Measurements from ENCODE around the gene BRD3.

Gene BRD3

DNA sequence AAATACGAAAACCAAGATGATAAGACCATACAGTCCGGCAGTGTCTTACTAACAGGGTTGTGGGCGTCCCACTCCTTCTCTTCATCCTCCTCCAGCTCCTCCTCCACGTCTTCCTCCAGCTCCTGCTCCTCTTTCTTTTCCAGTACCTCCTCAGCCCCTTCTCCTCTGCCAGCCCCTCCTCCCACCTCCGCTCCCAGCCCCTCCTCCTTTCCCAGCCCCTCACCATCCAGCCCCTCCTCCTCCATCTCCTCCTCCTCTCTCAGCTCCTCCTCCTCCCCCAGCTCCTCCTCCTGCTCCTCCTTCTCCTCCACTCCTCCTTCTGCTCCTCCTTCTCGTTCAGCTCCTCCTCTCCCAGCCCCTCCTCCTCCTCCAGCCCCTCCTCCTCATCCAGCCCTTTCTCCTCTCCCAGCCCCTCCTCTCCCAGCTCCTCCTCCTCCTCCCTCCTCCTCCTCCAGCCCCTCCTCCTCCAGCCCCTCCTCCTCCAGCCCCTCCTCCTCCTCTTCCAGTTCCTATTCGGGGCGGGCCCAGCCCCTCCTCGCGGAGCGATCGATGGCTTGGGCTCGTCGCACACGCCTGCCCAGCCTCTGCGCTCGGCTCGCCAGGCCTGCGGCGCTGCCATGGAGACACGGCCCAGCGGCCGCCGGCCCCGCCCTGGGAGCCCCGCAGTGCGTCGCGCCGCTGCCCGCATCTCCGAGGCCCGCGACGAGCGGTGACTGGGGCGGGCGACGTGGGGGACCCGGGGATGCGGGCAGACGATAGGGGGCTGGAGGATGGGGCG, 42.8 kb downstream of the BRD3 start, which contains the start of gene BRD3OS:
TSS of gene BRD3OS (plus strand) at position 654 of the 778 bp plus-strand sequence. CDS start 1,267 bp downstream, outside the sequence.
- TF ChIP-seq, protein P1, sequence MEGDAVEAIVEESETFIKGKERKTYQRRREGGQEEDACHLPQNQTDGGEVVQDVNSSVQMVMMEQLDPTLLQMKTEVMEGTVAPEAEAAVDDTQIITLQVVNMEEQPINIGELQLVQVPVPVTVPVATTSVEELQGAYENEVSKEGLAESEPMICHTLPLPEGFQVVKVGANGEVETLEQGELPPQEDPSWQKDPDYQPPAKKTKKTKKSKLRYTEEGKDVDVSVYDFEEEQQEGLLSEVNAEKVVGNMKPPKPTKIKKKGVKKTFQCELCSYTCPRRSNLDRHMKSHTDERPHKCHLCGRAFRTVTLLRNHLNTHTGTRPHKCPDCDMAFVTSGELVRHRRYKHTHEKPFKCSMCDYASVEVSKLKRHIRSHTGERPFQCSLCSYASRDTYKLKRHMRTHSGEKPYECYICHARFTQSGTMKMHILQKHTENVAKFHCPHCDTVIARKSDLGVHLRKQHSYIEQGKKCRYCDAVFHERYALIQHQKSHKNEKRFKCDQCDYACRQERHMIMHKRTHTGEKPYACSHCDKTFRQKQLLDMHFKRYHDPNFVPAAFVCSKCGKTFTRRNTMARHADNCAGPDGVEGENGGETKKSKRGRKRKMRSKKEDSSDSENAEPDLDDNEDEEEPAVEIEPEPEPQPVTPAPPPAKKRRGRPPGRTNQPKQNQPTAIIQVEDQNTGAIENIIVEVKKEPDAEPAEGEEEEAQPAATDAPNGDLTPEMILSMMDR (IDR thresholded peaks at IDR 0.05), result no peak

DNA sequence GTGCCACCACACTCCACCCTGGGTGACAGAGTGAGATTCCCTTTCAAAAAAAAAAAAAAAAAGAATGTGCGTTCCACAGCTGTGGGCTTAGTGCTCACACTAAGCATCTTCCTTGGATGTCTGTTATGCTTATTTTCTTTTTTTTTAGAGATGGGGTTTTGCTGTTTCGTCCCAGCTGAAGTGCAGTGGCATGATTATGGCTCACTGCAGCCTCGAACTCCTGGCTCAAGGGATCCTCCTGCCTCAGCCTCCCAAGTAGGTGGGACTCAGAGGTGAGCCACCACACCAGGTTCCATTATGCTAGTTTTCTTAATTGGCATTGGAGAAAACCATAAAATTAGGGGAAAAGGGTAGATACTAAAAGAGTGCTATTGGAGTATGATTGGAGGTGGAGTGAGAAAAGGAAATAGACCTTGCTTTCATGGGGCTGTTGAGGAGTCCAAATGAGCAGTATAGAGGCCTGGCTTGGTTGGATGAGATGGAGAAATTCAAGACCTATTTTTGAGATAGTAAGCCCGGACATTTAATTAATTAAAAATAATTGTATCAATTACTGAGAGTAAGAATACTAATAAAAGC, 43.5 kb downstream of the BRD3 start:
- TF ChIP-seq, protein P1 (IDR thresholded peaks at IDR 0.05), result no peak

DNA sequence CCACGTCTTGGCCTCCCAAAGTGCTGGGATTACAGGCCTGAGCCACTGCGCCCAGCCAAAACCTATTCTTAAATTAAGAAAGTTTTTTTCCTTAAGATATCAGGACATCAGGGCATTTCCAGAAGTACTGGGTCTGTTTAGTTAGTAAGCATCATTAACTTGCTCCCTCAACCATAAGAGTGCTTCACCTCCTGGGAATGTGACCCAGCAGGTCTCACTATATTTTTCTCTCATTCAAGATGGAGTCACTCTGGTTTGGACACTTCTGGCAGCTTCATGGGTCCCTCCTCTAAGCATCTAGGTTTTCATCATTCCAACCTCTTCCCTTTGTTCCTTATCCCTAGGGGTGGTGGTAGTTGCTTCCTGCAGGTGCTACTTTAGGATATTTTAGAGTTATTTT, 52.9 kb downstream of the BRD3 start:
- TF ChIP-seq, protein P1 (IDR thresholded peaks at IDR 0.05), result no peak

DNA sequence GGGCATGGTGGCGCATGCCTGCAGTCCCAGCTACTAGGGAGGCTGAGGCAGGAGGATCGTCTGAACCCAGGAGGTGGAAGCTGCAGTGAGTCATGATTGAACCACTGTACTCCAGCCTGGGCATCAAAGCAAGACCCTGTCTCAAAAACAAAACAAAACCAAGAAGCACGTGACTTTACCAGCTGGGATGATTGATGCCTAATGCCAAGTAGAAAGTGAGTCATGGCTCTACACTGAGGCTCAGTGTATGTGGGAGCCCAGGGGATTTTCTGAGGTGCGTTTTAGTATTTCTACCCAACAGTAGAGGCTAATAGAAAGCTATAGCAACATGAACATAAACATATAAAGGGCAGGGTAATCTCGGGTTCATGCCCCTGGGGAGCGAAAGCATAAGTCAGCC, 56.4 kb downstream of the BRD3 start:
- TF ChIP-seq, protein P1 (IDR thresholded peaks at IDR 0.05), result no peak

DNA sequence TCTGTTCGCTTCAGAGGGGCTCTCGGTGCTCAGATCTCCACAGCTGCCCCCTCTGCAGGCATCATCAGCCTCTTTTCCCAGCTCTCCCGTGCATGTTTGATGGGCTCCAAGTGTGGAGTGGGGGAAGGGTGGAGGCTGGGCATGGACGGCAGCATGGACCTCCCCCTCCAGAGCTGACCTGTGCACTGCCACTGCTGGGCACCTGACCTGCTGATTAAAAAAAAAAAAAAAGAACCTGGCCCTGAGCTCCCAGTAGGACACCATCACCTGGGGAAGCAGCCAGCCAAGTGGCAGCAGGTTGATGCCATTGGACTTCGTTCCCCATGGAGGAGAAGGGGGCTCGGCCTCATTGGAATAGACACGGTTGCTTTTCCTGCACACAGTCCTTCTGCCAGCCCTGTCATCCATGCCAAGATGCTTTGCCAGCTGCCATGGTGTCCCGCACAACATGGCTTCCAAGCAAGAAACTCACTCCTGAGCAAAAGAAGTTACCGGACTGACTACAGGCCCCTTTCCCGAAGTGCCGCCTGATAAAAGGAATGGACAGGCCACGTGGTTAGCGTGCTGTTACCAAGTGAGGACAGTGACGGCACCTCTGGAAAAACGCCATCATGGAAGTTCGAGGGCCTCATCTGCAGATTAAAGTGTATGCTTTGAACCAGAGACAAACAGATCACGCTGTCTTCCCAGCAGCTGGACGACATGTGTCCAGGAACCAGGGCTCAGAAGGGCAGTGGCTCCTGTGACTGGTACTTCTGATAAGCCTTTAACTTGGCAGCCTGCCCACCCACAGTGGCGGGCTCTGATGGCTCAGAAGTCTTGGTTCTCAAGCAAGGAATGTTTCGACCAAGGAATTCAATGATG, 57.3 kb downstream of the BRD3 start:
- TF ChIP-seq, protein P1 (IDR thresholded peaks at IDR 0.05), result no peak

DNA sequence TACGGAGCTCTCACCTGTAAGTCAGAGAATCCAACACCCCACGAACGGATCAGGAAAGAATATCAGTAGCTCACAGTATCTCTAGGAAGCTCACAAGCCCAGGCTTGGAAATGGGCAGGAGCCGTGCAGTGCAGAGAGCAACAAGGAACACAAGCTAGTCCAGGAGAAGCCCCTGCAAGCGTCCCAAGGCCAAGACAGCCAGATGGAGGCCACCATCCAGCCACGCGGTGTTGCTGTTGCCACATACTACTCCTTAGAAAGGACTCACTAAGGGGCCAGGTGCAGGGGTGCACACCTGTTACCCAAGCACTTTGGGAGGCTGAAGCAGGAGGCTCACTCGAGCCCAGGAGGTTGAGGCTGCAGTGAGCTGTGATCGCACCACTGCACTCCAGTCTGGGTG, 60.3 kb downstream of the BRD3 start:
- TF ChIP-seq, protein P1 (IDR thresholded peaks at IDR 0.05), result no peak

DNA sequence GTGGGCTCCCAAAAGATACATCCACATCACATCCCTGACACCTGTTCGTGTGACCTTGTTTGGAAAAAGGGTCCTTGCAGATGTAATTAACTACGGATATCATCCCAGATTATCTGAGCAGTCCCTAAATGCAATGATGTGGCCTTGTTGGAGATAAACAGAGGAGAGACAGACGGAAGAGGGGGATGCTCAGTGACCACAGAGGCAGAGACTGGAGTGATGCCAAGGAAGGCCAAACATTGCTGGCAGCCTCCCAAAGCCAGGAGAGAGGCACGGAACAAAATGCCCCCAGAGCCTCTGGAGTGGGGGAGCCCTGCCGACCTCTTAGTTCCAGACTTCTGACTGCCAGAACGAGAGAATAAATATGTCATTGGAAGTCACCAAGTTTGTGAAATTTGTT, 60.7 kb downstream of the BRD3 start:
- TF ChIP-seq, protein P1 (IDR thresholded peaks at IDR 0.05), result no peak
